Keratinocyte (primary cell): ENCODE results near the gene CELF5.

ENCODE experiments used
- EZH2 ChIP-seq: IDR thresholded peaks from one replicate; pipeline ENCODE4 v1.6.1; 2012; ENCODE audit warnings: inconsistent platforms, mild to moderate bottlenecking, low read length, moderate library complexity
- TF ChIP-seq, protein P1 (sequence below), 3 experiments: IDR thresholded peaks in 1 of 3; conservative IDR thresholded peaks in 1 of 3; optimal IDR thresholded peaks in 1 of 3; 2 replicates in 2 of 3; 3 replicates in 1 of 3; pipeline versions ENCODE3 to v1.5.1; 2011; ENCODE audit warnings: low read length in 3 of 3, mild to moderate bottlenecking in 3 of 3, moderate library complexity in 2 of 3, control low read depth in 1 of 3, inconsistent platforms in 1 of 3; ENCODE audit not compliant: insufficient read depth in 2 of 3; ENCODE audit errors: extremely low read depth in 1 of 3

DNA sequence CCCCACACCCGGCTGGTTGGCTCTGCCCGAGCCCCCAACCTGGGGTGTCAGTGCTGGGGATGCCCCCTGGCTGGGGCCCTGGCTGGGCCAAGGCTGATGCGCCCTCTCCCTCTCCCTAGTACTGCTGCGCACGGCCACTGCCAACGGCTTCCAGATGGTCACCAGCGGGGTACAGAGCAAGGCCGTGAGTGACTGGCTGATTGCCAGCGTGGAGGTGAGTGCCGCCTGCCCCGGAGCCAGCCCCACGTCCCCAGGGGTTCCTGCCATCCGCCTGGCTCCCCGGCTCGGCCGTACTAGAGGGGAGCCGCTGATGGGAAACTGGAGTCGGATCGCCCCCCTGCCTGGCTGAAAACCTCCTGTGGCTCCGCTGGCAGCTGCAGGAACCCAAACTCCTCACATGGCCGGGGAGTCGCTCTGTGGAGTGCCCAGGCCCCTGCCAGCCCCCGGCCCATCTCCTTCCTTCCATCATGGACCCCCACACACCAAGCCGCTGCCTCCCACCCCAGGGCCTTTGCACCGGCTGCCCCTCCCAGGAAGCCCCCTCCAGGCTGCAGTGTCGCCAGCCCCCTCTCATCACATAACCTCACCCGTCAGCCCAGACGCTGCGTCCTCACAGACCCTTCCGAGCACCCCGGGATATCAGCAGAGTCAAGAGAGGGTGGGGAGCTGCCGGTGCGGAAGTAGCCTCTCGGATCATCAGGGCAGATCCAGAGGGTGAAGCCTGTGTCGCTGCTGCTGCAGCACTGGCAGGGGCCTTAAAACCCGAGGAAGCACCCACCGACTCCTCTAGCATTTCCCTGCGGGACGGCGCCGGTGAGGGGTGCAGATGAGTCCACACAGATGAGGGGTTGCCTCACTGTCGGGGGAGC is 28.2 kb upstream of the CELF5 start:
- TF ChIP-seq EZH2, result no peak
- TF ChIP-seq, protein P1, sequence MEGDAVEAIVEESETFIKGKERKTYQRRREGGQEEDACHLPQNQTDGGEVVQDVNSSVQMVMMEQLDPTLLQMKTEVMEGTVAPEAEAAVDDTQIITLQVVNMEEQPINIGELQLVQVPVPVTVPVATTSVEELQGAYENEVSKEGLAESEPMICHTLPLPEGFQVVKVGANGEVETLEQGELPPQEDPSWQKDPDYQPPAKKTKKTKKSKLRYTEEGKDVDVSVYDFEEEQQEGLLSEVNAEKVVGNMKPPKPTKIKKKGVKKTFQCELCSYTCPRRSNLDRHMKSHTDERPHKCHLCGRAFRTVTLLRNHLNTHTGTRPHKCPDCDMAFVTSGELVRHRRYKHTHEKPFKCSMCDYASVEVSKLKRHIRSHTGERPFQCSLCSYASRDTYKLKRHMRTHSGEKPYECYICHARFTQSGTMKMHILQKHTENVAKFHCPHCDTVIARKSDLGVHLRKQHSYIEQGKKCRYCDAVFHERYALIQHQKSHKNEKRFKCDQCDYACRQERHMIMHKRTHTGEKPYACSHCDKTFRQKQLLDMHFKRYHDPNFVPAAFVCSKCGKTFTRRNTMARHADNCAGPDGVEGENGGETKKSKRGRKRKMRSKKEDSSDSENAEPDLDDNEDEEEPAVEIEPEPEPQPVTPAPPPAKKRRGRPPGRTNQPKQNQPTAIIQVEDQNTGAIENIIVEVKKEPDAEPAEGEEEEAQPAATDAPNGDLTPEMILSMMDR (optimal IDR thresholded peaks at IDR 0.05 in 1 of 3, IDR thresholded peaks at IDR 0.05 in 1 of 3, conservative IDR thresholded peaks at IDR 0.05 in 1 of 3; ENCODE audit: extremely low read depth in 1 of 3, insufficient read depth in 2 of 3, low read length in 3 of 3), result no peak
